Stimulated activated effector memory CD8-positive, alpha-beta T cell treated with anti-CD3 and anti-CD28 coated beads, Interleukin-12 subunit alpha, Interleukin-12 subunit beta, amount 100 ng/mL, for 72 hours (primary cell): Measurements from ENCODE around the gene RNF180.
A peak's percentile ranks its signal among the peaks of the same experiment; 100 is the strongest.

Experiments
- ATAC-seq: fragments of 150-1000 bp; cut with Tn5 transposase; 2 replicates; pipeline ENCODE4 v1.10.0; 2021
- DNase-seq, 2 donors: peaks; one replicate each; pipeline ENCODE4 v3.0.0; 2021 to 2022; ENCODE audit warnings: low spot score in 2 of 2
- H3K27ac Mint-ChIP-seq: one replicate; pipeline ENCODE4 v1.8.0; 2022; ENCODE audit warnings: mild to moderate bottlenecking, mixed read lengths
- H3K36me3 Mint-ChIP-seq: one replicate; pipeline ENCODE4 v1.8.0; 2022; ENCODE audit warnings: mild to moderate bottlenecking, mixed read lengths
- H3K4me1 Mint-ChIP-seq: one replicate; pipeline ENCODE4 v1.8.0; 2022; ENCODE audit warnings: mixed read lengths
- H3K4me3 Mint-ChIP-seq: one replicate; pipeline ENCODE4 v1.8.0; 2022; ENCODE audit warnings: mild to moderate bottlenecking, mixed read lengths
- H3K9me3 Mint-ChIP-seq: one replicate; pipeline ENCODE4 v1.8.0; 2022; ENCODE audit warnings: mixed read lengths

RNF180 gene

DNA sequence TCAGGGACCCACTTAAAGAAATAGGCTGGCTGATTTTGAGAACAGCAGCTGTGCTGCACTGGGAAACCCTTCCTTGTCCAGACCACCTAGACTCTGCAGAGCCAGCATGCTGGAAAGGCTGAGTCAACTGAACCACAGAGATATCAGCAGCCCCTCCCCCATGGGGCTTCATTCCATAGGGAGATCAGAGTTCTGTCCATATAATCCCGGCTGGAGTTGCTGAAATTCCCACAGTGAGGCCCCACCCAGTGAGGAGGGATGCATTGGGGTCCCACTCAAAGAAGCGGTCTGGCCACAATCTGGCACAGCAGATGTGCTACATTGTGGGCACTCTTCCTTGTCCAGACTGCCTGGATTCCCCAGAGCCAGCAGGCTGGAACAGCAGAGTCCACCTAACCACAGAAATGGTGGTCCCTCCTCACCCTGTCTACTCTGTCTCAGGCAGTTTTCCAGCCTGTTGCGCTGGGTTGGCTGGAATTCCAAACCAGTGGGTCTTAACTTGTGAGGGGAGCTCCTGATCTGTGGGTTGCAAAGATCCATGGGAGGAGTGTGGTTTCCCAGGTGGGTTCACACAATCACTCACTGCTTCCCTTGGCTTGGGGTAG lies 127.1 kb downstream of the RNF180 start:
- no peaks in the 10 kb centered on the region for H3K36me3 Mint-ChIP-seq
- H3K4me3 Mint-ChIP-seq = no peak overlapping the region
- no peaks in the 10 kb centered on the region for H3K4me1 Mint-ChIP-seq
- ATAC-seq (no peak), DNase-seq (no peak)
- peaks cover 15% of the 10 kb centered on the region for H3K9me3 Mint-ChIP-seq
- H3K27ac Mint-ChIP-seq = no peak overlapping the region

DNA sequence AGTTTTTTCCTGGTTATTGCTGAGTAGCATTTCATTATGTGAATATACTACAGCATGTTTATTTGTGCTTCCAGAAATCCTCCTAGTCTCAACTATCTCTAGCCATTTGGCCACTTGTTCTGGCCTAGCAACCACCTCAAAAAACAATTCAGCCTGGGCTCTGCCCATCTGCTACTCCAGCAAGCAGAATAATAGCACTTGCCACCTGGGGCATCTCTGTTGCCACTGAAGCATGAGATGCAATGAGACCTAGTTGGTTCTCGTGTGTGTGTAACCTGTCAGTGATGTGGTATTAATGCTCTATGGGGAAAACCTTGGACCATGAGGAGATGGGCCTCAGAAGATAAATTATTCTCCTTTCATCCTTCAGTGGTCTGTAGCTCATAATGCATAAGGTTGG lies 129.5 kb downstream of the RNF180 start:
- H3K4me3 Mint-ChIP-seq = no peak overlapping the region
- no peaks in the 10 kb centered on the region for H3K36me3 Mint-ChIP-seq
- H3K9me3 Mint-ChIP-seq = peaks cover 6% of the 10 kb centered on the region
- H3K27ac Mint-ChIP-seq = no peak overlapping the region
- H3K4me1 Mint-ChIP-seq = no peaks in the 10 kb centered on the region
- ATAC-seq = no peak
- no peak for DNase-seq

DNA sequence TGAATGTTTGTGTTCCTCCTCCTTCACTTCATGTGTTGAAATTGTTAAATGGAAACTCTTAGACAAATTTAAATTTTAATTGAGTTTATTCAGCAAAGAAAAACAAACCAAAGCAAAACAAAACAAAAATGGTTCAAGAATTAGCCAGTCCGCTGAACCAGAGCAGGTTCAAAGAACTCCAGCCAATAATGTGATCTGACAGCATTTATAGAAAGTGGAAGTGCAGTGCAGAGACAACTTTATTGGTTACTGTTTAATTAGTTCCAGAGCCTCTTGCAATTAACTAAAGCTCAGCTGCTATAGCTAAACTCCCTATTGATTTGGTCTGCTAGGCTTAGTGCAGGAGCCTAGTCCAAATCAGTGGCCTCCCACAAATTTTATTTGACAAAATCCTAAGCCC lies 132.9 kb downstream of the RNF180 start:
- no peak overlapping the region for H3K27ac Mint-ChIP-seq

DNA sequence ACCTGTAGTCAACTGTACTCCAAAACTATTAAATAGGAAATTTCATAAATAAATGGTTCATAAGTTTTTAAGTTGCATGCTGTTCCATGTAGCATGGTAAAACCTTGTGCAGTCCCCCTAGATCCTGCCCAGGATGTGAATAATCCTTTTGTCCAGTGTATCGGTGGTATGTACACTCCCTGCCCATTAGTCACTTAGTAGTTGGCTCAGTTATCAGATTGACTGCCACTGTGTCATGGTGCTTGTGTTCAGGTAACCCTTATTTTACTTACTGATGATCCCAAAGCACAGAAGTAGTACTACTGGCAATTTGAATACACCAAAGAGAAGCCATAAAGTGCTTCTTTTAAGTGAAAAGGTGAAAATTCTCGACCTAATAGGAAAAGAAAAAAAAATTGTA lies 134.2 kb downstream of the RNF180 start:
- DNase-seq = no peak
- Mint-ChIP-seq H3K36me3 (no peaks in the 10 kb centered on the region), H3K4me3 (no peak overlapping the region), H3K9me3 (peaks cover 3% of the 10 kb centered on the region), H3K27ac (no peak overlapping the region), H3K4me1 (no peaks in the 10 kb centered on the region)
- no peak for ATAC-seq

More for the DNA sequence above, 132.9 kb downstream of the RNF180 start:
- Mint-ChIP-seq H3K4me1 (no peaks in the 10 kb centered on the region), H3K4me3 (no peak overlapping the region), H3K36me3 (no peaks in the 10 kb centered on the region), H3K9me3 (peaks cover 3% of the 10 kb centered on the region)
- DNase-seq (no peak), ATAC-seq (no peak)

DNA sequence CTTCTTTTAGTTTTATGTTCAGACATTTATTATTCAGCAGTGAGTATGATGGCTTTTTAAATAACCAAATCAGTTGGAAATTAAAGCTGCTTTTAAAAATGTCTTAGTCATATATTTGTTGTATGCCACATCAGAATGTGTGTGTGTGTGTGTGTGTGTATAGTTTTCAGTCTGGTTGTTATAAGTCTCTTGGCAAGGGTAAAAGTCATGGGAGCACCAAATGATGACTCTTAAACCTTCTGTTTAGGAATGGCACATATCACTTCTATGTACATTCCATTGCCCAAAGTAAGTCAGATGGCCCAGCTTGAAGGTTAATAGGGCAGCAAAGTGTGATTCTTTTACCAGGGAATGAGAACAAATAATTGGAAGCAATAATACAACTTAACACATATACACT lies 135.9 kb downstream of the RNF180 start:
- ATAC-seq = no peak

DNA sequence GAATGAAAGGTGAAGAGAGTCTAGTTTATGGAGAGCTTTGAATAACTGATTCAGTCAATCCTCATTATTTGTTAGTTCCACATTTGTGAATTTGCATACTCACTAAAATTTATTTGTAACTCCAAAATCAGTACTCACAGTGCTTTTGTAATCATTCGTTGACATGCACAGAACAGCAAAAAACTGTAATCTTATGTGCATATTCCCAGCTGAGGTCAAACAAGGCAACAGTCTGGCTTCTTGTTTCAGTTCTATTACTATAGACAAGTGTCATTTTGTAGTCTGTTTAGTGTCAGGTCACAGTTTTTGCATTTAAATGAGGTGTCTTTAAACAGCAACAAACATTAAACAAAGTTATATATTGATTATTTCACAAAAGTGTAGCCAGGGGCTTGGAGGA lies 142.5 kb downstream of the RNF180 start:
- DNase-seq (no peak), ATAC-seq (no peak)
- Mint-ChIP-seq H3K4me3 (no peak overlapping the region), H3K36me3 (no peaks in the 10 kb centered on the region), H3K4me1 (no peaks in the 10 kb centered on the region), H3K27ac (no peak overlapping the region), H3K9me3 (peaks cover 6% of the 10 kb centered on the region)

More for the DNA sequence above, 135.9 kb downstream of the RNF180 start:
- Mint-ChIP-seq H3K4me1 (no peaks in the 10 kb centered on the region), H3K27ac (no peak overlapping the region), H3K4me3 (no peak overlapping the region), H3K36me3 (no peaks in the 10 kb centered on the region), H3K9me3 (peaks cover 6% of the 10 kb centered on the region)
- no peak for DNase-seq

DNA sequence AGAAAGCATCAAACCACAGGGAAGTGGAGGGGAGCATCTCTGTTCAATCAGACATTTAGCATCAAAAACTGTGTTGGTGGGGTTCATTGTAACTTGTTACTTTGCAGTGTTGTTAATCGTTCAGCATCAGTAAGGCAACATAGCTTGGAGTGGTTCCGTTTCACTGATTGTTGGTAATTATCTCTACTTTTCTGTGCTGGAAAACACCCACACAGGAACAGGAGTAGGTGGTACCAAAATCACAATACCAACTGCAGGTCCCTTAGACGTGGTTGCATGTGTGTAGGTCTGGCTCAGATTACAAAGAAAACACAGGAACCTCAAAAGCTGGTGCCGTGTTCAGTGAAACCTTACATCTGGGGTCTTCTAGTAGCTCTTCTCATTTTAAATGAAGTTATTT lies 146.8 kb downstream of the RNF180 start:
- Mint-ChIP-seq H3K4me3 (no peak overlapping the region), H3K36me3 (no peaks in the 10 kb centered on the region), H3K27ac (no peak overlapping the region), H3K4me1 (no peaks in the 10 kb centered on the region), H3K9me3 (peaks cover 3% of the 10 kb centered on the region)
- ATAC-seq (no peak), DNase-seq (no peak)

DNA sequence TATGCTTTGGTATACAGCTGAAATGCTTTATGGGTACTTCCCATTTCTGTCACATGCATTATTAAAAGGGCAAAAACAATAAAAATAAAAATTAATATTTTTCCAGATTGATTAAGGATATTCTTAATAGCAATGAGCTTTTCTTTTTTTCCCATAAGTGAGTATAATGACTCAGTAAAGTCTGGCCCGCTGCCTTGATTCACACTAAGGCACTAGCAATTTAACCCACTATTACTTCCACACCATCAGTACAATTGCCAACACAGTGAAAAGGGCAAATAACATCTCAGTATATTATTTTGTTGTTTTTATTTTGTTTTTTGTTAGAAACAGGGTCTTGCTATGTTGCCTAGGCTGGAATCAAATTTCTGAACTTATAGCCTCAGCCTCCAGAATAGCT lies 150.1 kb downstream of the RNF180 start:
- H3K4me1 Mint-ChIP-seq = no peaks in the 10 kb centered on the region
- H3K4me3 Mint-ChIP-seq = no peak overlapping the region
- DNase-seq = no peak
- no peak for ATAC-seq
- no peak overlapping the region for H3K27ac Mint-ChIP-seq
- H3K36me3 Mint-ChIP-seq = no peaks in the 10 kb centered on the region
- H3K9me3 Mint-ChIP-seq = peaks cover 3% of the 10 kb centered on the region

DNA sequence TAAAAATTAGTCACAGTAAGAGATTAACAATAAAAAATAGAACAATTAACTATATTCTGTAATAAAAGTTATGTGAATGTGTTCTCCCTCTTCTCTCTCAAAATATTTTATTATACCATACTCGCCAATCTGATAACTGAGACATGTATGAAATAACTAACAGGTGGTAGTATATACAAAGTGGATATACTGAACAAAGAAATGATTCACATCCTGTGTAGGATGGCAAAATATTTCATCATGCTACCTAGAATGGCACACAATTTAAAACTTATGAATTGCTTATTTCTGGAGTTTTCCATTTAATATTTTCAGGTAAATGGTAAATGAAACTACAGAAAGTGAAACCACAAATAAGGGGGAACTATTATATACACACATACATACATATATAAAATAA lies 152.5 kb downstream of the RNF180 start:
- DNase-seq (no peak), ATAC-seq (no peak)
- H3K9me3 Mint-ChIP-seq = peaks cover 3% of the 10 kb centered on the region
- no peaks in the 10 kb centered on the region for H3K4me1 Mint-ChIP-seq
- no peak overlapping the region for H3K27ac Mint-ChIP-seq
- no peak overlapping the region for H3K4me3 Mint-ChIP-seq
- H3K36me3 Mint-ChIP-seq = no peaks in the 10 kb centered on the region

DNA sequence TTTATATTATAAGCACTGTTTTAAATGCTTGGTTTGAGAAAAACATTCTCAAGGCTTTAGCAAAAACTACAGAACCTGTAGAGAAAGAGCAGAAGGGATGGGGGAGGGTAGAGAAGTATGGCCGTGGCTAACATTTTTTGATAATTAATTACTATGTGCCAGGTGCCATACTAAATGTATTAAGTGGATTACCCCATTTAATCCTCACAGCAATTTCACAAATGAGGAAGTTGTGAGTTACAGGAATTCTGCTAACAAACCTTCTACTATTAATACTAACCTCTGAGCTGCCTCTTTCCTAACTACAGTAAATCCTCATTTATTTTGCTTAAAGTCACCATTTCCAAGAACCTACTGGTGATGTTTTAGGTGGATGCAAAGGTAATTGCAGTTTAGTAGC lies 157.9 kb downstream of the RNF180 start:
- ATAC-seq = no peak
- no peak for DNase-seq

DNA sequence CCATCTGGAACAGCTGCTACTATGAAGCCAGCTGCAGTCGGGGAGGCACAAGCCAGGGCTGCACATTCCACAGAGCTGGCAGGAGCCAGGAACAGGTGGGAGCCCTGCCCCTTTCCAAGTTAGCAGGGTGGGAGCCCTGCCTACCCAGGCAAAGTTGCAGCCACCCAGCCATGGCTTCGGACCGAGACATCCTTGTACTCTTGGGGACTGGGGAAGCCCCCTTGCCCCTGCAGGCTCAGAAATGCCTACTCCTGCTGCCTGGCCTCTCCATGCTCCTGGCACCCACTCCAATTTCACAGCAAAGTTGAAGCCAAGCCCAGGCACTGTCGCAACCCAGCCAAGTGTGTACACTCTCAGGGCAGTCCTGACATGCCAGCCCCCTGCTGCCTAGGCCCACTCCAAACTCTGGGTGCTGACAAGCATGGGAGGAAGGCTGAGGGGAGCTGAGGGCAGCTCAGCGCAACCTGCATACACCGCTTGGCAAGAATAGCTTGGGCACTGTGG lies 165.1 kb downstream of the RNF180 start:
- ATAC-seq = peak; percentile 13
- H3K27ac Mint-ChIP-seq = no peak overlapping the region
- no peaks in the 10 kb centered on the region for H3K36me3 Mint-ChIP-seq
- H3K9me3 Mint-ChIP-seq = peaks cover 6% of the 10 kb centered on the region
- no peaks in the 10 kb centered on the region for H3K4me1 Mint-ChIP-seq
- no peak overlapping the region for H3K4me3 Mint-ChIP-seq
- no peak for DNase-seq

More for the DNA sequence above, 157.9 kb downstream of the RNF180 start:
- H3K27ac Mint-ChIP-seq = no peak overlapping the region
- H3K9me3 Mint-ChIP-seq = peaks cover 6% of the 10 kb centered on the region
- H3K4me1 Mint-ChIP-seq = no peaks in the 10 kb centered on the region
- H3K36me3 Mint-ChIP-seq = no peaks in the 10 kb centered on the region
- no peak overlapping the region for H3K4me3 Mint-ChIP-seq

DNA sequence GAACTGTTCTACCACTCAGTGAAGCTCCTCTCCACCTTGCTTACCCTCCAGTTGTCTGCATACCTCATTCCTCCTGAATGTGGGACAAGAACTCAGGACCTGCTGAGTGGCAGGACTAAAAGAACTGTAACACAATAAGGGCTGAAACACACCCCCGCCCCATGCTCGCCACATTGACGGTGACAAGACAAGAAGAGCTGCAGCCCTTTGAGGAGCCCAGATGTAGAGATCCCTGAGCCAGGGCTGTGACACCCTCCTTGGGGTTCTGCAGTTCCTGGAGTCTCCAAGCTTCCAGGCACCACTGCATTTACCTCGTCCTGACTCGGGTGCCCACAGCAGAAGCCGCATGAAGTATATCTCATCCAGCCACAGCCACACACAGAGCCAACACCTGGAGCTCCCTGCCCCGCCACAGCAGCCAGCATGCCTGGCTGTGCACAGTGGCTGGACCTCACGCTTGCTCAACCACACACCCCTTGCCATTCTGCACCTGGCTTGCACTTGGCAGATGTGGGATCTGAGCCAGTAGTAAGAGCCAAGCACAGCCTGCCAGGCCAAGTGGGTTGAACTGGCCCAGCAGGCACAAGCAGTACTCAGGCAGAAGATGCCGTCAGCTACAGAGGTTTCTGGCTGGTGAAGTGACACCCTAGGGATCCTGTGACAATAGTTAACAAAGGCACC lies 166.1 kb downstream of the RNF180 start:
- Mint-ChIP-seq H3K27ac (no peak overlapping the region), H3K4me1 (no peaks in the 10 kb centered on the region), H3K36me3 (no peaks in the 10 kb centered on the region), H3K4me3 (no peak overlapping the region), H3K9me3 (peaks cover 6% of the 10 kb centered on the region)
- DNase-seq (no peak), ATAC-seq (peak; percentile 39)

DNA sequence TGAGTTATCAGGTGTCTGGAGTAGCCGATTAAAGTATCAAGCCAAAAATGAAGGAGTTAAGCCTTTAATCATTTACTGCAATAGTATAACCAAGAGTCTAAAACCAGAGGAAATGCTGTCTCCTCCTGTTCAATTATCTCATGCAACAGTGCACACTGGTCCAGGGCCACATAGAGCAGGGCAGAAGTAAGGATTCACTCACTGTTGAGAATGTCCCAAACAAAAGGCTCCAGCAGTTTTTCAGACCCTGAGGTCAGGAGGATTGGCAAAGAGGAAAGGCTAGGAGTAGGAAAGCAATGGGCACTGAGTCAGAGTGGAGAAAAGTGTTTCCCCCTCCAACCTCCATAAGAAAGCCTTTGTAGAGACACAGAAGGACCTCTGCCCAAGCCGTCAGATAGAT lies 168.2 kb downstream of the RNF180 start:
- DNase-seq (no peak), ATAC-seq (no peak)

DNA sequence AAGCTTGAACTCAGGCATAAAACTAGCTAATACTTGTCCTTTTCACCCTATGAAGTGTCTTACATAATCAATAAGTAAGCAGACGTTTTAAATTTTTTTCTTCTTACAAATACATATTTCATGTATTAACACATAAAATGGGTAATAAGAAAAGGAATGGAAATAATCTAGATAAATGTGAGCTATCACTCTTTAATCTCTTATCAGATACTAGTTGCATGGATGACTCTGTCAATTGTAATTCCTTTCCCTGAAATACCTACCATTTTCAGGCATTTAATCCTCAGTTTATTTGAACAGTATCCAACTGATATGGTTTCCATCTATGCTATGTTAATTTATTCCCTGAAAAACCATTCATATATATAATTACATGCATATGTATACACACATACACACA lies 174.1 kb downstream of the RNF180 start:
- DNase-seq (no peak), ATAC-seq (no peak)
- Mint-ChIP-seq H3K36me3 (no peaks in the 10 kb centered on the region), H3K27ac (no peak overlapping the region), H3K9me3 (no peaks in the 10 kb centered on the region), H3K4me1 (no peaks in the 10 kb centered on the region), H3K4me3 (no peak overlapping the region)

More for the DNA sequence above, 168.2 kb downstream of the RNF180 start:
- H3K36me3 Mint-ChIP-seq = no peaks in the 10 kb centered on the region
- H3K4me1 Mint-ChIP-seq = no peaks in the 10 kb centered on the region
- H3K27ac Mint-ChIP-seq = no peak overlapping the region
- no peak overlapping the region for H3K4me3 Mint-ChIP-seq
- H3K9me3 Mint-ChIP-seq = no peaks in the 10 kb centered on the region

DNA sequence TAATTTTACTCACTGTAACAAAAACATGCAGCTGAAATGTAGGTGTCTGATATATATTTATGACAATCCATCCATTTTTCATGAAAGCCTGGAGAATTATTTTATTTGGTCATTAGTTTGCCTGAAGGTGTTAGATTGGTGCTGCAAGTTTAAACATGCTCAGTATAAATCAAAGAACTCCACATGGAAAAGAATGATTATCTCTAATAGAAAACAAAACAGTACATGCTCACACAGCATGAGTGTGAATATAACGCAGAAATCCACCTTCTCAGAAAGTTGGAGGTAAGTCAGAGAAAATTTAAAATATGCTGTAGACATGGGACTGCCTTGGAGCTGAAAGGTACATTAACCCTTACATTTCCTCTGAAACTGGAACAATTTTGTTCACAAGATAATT lies 174.7 kb downstream of the RNF180 start:
- Mint-ChIP-seq H3K4me1 (no peaks in the 10 kb centered on the region), H3K9me3 (no peaks in the 10 kb centered on the region), H3K27ac (no peak overlapping the region), H3K36me3 (no peaks in the 10 kb centered on the region), H3K4me3 (no peak overlapping the region)
- DNase-seq (no peak), ATAC-seq (no peak)

DNA sequence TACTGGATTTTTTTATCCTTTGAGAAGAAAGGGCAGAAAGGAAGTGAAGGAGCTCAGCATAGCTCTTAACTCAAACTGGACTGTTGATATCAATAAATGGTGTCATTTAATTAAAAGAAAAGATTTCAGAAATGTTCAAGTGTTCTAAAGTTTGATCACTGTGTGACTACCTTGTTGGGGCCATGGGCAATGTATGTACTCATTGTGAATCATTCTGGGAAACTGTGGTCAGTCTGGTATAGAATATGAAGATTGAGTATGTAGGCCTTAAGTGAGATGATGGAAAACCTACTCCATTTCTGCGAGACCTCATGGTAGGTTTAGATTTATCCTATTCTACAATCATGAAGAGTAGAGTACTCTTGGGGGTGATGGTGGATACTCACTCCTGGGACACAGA lies 175.7 kb downstream of the RNF180 start:
- no peaks in the 10 kb centered on the region for H3K9me3 Mint-ChIP-seq
- DNase-seq (no peak), ATAC-seq (no peak)
- no peaks in the 10 kb centered on the region for H3K4me1 Mint-ChIP-seq
- H3K36me3 Mint-ChIP-seq = no peaks in the 10 kb centered on the region
- no peak overlapping the region for H3K4me3 Mint-ChIP-seq
- no peak overlapping the region for H3K27ac Mint-ChIP-seq
